ENCODE results near the gene STOML1.

DNA sequence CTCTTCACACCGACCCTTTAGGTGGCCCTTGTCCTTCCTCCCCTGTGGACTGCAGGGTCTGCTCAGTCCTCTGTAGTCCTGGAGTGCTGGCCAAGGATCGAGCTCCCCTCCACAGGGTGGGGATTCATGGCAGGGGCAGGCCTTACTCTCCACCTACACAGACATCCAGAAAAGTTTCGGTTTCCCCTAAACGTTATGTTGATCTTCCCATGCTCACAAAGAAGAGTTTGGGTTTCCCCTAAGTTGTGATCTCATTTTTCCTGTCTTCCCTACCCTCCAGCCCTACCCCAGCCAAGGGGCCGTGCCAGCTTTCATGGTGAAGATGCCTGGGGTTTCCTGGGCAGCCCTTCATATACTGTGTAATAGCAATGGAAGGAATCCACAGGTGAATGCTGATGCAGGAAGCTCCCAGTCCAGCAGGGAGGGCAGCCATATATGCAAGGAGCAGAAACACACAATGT is 10.3 kb downstream of the STOML1 start:
- TF ChIP-seq POLR2AphosphoS5 (IDR thresholded peaks at IDR 0.05; ENCODE audit: low read depth, low read length), result no peak
- TF ChIP-seq, protein P1, sequence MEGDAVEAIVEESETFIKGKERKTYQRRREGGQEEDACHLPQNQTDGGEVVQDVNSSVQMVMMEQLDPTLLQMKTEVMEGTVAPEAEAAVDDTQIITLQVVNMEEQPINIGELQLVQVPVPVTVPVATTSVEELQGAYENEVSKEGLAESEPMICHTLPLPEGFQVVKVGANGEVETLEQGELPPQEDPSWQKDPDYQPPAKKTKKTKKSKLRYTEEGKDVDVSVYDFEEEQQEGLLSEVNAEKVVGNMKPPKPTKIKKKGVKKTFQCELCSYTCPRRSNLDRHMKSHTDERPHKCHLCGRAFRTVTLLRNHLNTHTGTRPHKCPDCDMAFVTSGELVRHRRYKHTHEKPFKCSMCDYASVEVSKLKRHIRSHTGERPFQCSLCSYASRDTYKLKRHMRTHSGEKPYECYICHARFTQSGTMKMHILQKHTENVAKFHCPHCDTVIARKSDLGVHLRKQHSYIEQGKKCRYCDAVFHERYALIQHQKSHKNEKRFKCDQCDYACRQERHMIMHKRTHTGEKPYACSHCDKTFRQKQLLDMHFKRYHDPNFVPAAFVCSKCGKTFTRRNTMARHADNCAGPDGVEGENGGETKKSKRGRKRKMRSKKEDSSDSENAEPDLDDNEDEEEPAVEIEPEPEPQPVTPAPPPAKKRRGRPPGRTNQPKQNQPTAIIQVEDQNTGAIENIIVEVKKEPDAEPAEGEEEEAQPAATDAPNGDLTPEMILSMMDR (IDR thresholded peaks at IDR 0.05), result no peak
- no peak for TF ChIP-seq SIN3A (IDR thresholded peaks at IDR 0.05; ENCODE audit: borderline replicate concordance, insufficient read depth, low read depth, low read length)
- TF ChIP-seq, protein P2, sequence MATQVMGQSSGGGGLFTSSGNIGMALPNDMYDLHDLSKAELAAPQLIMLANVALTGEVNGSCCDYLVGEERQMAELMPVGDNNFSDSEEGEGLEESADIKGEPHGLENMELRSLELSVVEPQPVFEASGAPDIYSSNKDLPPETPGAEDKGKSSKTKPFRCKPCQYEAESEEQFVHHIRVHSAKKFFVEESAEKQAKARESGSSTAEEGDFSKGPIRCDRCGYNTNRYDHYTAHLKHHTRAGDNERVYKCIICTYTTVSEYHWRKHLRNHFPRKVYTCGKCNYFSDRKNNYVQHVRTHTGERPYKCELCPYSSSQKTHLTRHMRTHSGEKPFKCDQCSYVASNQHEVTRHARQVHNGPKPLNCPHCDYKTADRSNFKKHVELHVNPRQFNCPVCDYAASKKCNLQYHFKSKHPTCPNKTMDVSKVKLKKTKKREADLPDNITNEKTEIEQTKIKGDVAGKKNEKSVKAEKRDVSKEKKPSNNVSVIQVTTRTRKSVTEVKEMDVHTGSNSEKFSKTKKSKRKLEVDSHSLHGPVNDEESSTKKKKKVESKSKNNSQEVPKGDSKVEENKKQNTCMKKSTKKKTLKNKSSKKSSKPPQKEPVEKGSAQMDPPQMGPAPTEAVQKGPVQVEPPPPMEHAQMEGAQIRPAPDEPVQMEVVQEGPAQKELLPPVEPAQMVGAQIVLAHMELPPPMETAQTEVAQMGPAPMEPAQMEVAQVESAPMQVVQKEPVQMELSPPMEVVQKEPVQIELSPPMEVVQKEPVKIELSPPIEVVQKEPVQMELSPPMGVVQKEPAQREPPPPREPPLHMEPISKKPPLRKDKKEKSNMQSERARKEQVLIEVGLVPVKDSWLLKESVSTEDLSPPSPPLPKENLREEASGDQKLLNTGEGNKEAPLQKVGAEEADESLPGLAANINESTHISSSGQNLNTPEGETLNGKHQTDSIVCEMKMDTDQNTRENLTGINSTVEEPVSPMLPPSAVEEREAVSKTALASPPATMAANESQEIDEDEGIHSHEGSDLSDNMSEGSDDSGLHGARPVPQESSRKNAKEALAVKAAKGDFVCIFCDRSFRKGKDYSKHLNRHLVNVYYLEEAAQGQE (IDR thresholded peaks at IDR 0.05; ENCODE audit: insufficient read depth in 1 of 2, low read depth in 2 of 2, low read length in 1 of 2), result no peak
- no peak for TF ChIP-seq TCF7L2 (IDR thresholded peaks at IDR 0.05; ENCODE audit: low read depth, low read length)

All from Panc1 (cell line).